ENCODE data around the gene COX6B2.

- TF ChIP-seq CTCF (IDR thresholded peaks at IDR 0.05; ENCODE audit: low read length) (0 out of 2 replicates have a peak, but pooled peaks have one; percentile 4), EZH2 (optimal IDR thresholded peaks at IDR 0.05; ENCODE audit: low read depth, low read length) (no peak)
These were observed 30.6 kb upstream of the COX6B2 start for GRCh38 chr19:55384920-55385723.

Data from MM.1S (cell line).